DOHH2 (cell line): ENCODE measurements around the gene CNTN1.

Experiments used
- H3F3A ChIP-seq: fragments of 200-600 bp; sonication (generic), shearing (Covaris generic); 2 replicates; pipeline ENCODE4 v1.6.0; 2016; ENCODE audit warnings: antibody characterized with exemption, mild to moderate bottlenecking; ENCODE audit not compliant: control insufficient read depth, insufficient read depth
- H3K27ac ChIP-seq: fragments of 200-600 bp; sonication (generic); 2 replicates; pipeline ENCODE4 v1.5.1; 2014; ENCODE audit warnings: low read depth, mild to moderate bottlenecking, low read length, moderate library complexity
- H3K27me3 ChIP-seq: fragments of 200-600 bp; sonication (generic); 2 replicates; pipeline ENCODE4 v1.6.1; 2014; ENCODE audit warnings: mild to moderate bottlenecking, low read length, mixed read lengths; ENCODE audit not compliant: control insufficient read depth
- H3K36me3 ChIP-seq: fragments of 200-600 bp; sonication (generic); 2 replicates; pipeline ENCODE4 v1.6.1; 2014; ENCODE audit warnings: mild to moderate bottlenecking, low read length, moderate library complexity, mixed read lengths; ENCODE audit not compliant: control insufficient read depth
- H3K4me1 ChIP-seq: fragments of 200-600 bp; sonication (generic); 2 replicates; pipeline ENCODE4 v1.6.1; 2014; ENCODE audit warnings: mild to moderate bottlenecking, low read length, mixed read lengths; ENCODE audit not compliant: control insufficient read depth
- H3K4me2 ChIP-seq: fragments of 200-600 bp; sonication (generic); 2 replicates; pipeline ENCODE4 v1.6.0; 2014; ENCODE audit warnings: mild to moderate bottlenecking, low read length, moderate library complexity
- H3K4me3 ChIP-seq: fragments of 200-600 bp; sonication (generic); 2 replicates; pipeline ENCODE4 v1.5.1; 2014; ENCODE audit warnings: mild to moderate bottlenecking, low read length, mixed read lengths
- H3K79me2 ChIP-seq: fragments of 200-600 bp; sonication (generic); 2 replicates; pipeline ENCODE4 v1.6.1; 2014; ENCODE audit warnings: mild to moderate bottlenecking, low read length, mixed read lengths; ENCODE audit not compliant: control insufficient read depth
- H3K9me2 ChIP-seq: fragments of 200-600 bp; sonication (generic); replicated peaks from 2 replicates; pipeline ENCODE4 v1.6.1; 2014; ENCODE audit warnings: mild to moderate bottlenecking, low read length, mixed read lengths; ENCODE audit not compliant: control insufficient read depth
- H3K9me3 ChIP-seq: fragments of 200-600 bp; sonication (generic); 2 replicates; pipeline ENCODE4 v1.6.1; 2014; ENCODE audit warnings: antibody characterized with exemption, low read length, mixed read lengths; ENCODE audit not compliant: control insufficient read depth, insufficient read depth
- H4K20me1 ChIP-seq: fragments of 200-600 bp; sonication (generic); 2 replicates; pipeline ENCODE4 v1.6.0; 2014; ENCODE audit warnings: low read depth, mild to moderate bottlenecking, antibody characterized with exemption, low read length, moderate library complexity; ENCODE audit not compliant: control insufficient read depth, insufficient read depth
- EZH2phosphoT487 ChIP-seq: fragments of 200-600 bp; sonication (generic); IDR thresholded peaks from 2 replicates; pipeline ENCODE4 v1.6.1; 2017; ENCODE audit warnings: borderline replicate concordance, mild to moderate bottlenecking, antibody characterized with exemption, low read length, moderate library complexity, mixed read lengths
- TF ChIP-seq, protein P1 (sequence below): fragments of 200-600 bp; sonication (generic); IDR thresholded peaks from one replicate; pipeline ENCODE4 v1.5.1; 2014; ENCODE audit warnings: antibody characterized with exemption, mild to moderate bottlenecking, low read depth, low read length; ENCODE audit not compliant: poor library complexity, severe bottlenecking

Gene CNTN1

DNA sequence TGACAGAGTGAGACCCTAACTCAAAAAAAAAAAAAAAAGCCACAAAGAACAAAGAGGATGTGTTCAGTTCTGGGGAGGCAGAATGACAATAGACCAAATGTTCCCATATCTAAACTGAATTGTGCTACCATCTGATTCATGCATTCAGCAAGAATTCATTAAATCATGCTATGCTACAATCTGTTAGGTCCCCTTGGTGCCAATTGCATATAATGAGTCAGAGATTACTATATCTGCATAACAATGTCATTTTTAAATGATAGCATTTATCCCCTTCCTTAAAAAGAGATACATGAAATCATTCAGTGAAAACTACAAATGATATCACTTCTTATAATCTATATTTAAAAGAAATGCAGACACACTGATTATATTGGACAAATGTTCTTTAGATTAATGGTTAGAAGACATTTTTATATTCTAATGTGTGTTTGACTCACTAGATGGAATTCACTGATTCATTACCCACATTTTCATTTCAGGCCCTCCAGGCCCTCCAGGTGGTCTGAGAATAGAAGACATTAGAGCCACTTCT, 288.3 kb downstream of the CNTN1 start:
- Histone ChIP-seq H3K4me1 (no peaks in the 10 kb centered on the region), H3F3A (no peaks in the 10 kb centered on the region), H3K9me3 (no peaks in the 10 kb centered on the region), H3K4me3 (no peak overlapping the region), H3K27me3 (no peaks in the 10 kb centered on the region; the same call in 1 of the 2 replicates), H3K36me3 (no peaks in the 10 kb centered on the region), H4K20me1 (no peaks in the 10 kb centered on the region), H3K4me2 (no peak overlapping the region), H3K27ac (no peak overlapping the region), H3K79me2 (no peaks in the 10 kb centered on the region), H3K9me2 (no peaks in the 10 kb centered on the region)
- TF ChIP-seq, protein P1, sequence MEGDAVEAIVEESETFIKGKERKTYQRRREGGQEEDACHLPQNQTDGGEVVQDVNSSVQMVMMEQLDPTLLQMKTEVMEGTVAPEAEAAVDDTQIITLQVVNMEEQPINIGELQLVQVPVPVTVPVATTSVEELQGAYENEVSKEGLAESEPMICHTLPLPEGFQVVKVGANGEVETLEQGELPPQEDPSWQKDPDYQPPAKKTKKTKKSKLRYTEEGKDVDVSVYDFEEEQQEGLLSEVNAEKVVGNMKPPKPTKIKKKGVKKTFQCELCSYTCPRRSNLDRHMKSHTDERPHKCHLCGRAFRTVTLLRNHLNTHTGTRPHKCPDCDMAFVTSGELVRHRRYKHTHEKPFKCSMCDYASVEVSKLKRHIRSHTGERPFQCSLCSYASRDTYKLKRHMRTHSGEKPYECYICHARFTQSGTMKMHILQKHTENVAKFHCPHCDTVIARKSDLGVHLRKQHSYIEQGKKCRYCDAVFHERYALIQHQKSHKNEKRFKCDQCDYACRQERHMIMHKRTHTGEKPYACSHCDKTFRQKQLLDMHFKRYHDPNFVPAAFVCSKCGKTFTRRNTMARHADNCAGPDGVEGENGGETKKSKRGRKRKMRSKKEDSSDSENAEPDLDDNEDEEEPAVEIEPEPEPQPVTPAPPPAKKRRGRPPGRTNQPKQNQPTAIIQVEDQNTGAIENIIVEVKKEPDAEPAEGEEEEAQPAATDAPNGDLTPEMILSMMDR, result no peak
- no peak for TF ChIP-seq EZH2phosphoT487

DNA sequence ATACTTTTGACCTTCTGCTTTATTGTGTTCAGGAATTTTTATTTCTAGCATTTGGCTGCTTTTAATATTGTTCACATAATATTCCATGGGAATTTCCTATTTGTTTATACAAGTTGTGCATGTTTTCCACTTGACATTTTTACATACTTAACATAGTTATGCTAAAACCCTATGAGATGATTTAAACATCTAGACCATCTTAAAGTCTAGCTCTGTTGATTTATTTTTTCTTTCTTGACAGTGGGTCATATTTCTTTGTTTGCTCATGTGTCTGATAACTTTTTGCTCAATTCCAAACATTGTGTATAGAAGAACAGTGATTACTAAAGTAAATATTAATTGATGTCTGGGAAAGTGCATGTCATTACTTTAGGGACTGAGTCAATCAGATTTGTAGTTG, 293.8 kb downstream of the CNTN1 start:
- H3K27ac ChIP-seq, result no peak overlapping the region
- no peaks in the 10 kb centered on the region for H3F3A ChIP-seq
- H3K9me3 ChIP-seq, result no peaks in the 10 kb centered on the region
- no peak overlapping the region for H3K4me2 ChIP-seq
- no peaks in the 10 kb centered on the region for H3K9me2 ChIP-seq
- no peaks in the 10 kb centered on the region; the same call in 1 of the 2 replicates for H3K27me3 ChIP-seq
- no peak overlapping the region for H3K4me3 ChIP-seq
- no peaks in the 10 kb centered on the region for H3K4me1 ChIP-seq
- no peaks in the 10 kb centered on the region for H4K20me1 ChIP-seq
- TF ChIP-seq, protein P1, result no peak
- no peak for TF ChIP-seq EZH2phosphoT487
- no peaks in the 10 kb centered on the region for H3K36me3 ChIP-seq
- H3K79me2 ChIP-seq, result no peaks in the 10 kb centered on the region

DNA sequence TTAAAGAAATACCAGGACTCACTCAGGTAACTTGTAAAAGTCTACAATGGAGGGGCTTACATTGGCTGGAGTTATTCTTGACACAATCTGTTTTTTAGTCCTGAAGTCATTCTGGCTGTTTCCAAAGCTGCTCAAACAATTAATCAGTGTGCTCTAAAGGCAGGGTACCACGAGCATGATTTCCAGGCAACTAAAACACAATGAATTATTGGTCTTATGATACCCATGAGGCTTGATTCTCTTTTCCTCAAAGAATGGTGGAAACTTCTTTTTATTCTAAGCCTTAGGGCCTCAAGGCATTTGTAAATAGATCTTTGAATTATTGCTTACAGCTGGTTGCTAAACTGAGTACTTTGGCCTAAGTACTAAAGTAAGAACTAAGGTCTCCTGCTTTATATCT, 296.1 kb downstream of the CNTN1 start:
- no peaks in the 10 kb centered on the region; the same call in 1 of the 2 replicates for H3K27me3 ChIP-seq
- H3K79me2 ChIP-seq, result no peaks in the 10 kb centered on the region
- H3K4me3 ChIP-seq, result no peak overlapping the region
- H3K9me2 ChIP-seq, result no peaks in the 10 kb centered on the region
- no peaks in the 10 kb centered on the region for H3K9me3 ChIP-seq
- H3K27ac ChIP-seq, result no peak overlapping the region
- no peaks in the 10 kb centered on the region for H4K20me1 ChIP-seq
- no peaks in the 10 kb centered on the region for H3K36me3 ChIP-seq
- TF ChIP-seq, protein P1, result no peak
- TF ChIP-seq EZH2phosphoT487, result no peak
- no peaks in the 10 kb centered on the region for H3F3A ChIP-seq
- H3K4me2 ChIP-seq, result no peak overlapping the region
- no peaks in the 10 kb centered on the region for H3K4me1 ChIP-seq
